K562 (cell line): Measurements from ENCODE around the gene DGCR8. TPM values are rescaled to one million over a fixed set of nuclear protein-coding genes. Genes with fewer than 3 reads are reported as not detected.

Experiments
- ATAC-seq: fragments of 200-7000 bp; cut with Tn5 transposase; 3 replicates; pipeline ENCODE4 v1.9.1; 2020; ENCODE audit warnings: moderate library complexity
- BruUV-seq: library from RNA; stranded (reverse); fragments of 400-500 nt; replicated peaks from 2 replicates; lab custom pipeline; 2021; lab: Mats Ljungman, UMichigan
- CTCF ChIA-PET: fragments of 300-600 bp; formaldehyde crosslinking; extraction: SDS; loops from one replicate; lab custom pipeline; 2021; ENCODE audit warnings: low intra/inter-chr PET ratio; lab: Yijun Ruan, JAX
- POLR2A ChIA-PET: fragments of 300-600, 350-650 bp; sonication (Branson Sonifier 250); formaldehyde crosslinking; extraction: SDS; loops from one replicate; lab custom pipeline; 2021; ENCODE audit warnings: antibody characterized with exemption, inconsistent platforms; lab: Yijun Ruan, JAX
- DNase-seq, 4 experiments: peaks; one replicate each; pipeline versions ENCODE4 v3.0.0 to v3.0.0-alpha.2; 2011 to 2018; ENCODE audit warnings: low spot score in 3 of 4, mixed read lengths in 3 of 4; ENCODE audit errors: extremely low read depth in 1 of 4
- FAIRE-seq: peaks from 2 replicates; lab custom pipeline; 2011; peaks lifted over from hg19 to GRCh38; lab: Jason Lieb, UNC
- H2AFZ ChIP-seq: 2 replicates; pipeline ENCODE4 v1.6.0; 2011; ENCODE audit warnings: low read depth, low read length, control low read depth, inconsistent platforms
- H3K27ac ChIP-seq: fragments of 200-600 bp; 3 replicates; pipeline ENCODE4 v1.8.0; 2011; ENCODE audit warnings: low read depth, mild to moderate bottlenecking, control low read depth, inconsistent platforms, low read length, moderate library complexity, mixed read lengths; ENCODE audit errors: extremely low read depth
- H3K27me3 ChIP-seq, 2 experiments: fragments of 300-600 bp in 1 of 2; 2 replicates in 1 of 2; 3 replicates in 1 of 2; pipeline versions ENCODE4 v1.6.0 to v1.8.0; 2011; ENCODE audit warnings: inconsistent platforms in 2 of 2, low read length in 2 of 2, mild to moderate bottlenecking in 1 of 2, mixed read lengths in 1 of 2, moderate library complexity in 1 of 2; ENCODE audit not compliant: control insufficient read depth in 2 of 2, insufficient read depth in 2 of 2
- H3K36me3 ChIP-seq: fragments of 300-600 bp; 3 replicates; pipeline ENCODE4 v1.8.0; 2011; ENCODE audit warnings: mild to moderate bottlenecking, low read length, inconsistent platforms; ENCODE audit not compliant: control insufficient read depth, insufficient read depth
- H3K4me1 ChIP-seq, 2 experiments: fragments of 200-600 bp in 1 of 2; replicated peaks in 1 of 2; 2 replicates in 1 of 2; 3 replicates in 1 of 2; pipeline versions ENCODE4 v1.5.1 to v1.8.0; 2011; ENCODE audit warnings: inconsistent platforms in 2 of 2, low read length in 2 of 2, mild to moderate bottlenecking in 1 of 2, mixed read lengths in 1 of 2, moderate library complexity in 1 of 2; ENCODE audit not compliant: control insufficient read depth in 2 of 2, insufficient read depth in 2 of 2
- H3K4me2 ChIP-seq: 2 replicates; pipeline ENCODE4 v1.6.1; 2011; ENCODE audit warnings: low read length, control low read depth, inconsistent platforms, mixed read lengths; ENCODE audit not compliant: insufficient read depth
- H3K4me3 ChIP-seq: fragments of 200-600 bp; sonication (generic), shearing (Covaris generic); 2 replicates; pipeline ENCODE4 v1.5.1; 2016; ENCODE audit warnings: control low read depth, inconsistent platforms
- H3K79me2 ChIP-seq: fragments of 200-600 bp; 3 replicates; pipeline ENCODE4 v1.8.0; 2011; ENCODE audit warnings: low read length, inconsistent platforms; ENCODE audit not compliant: control insufficient read depth, insufficient read depth
- H3K9ac ChIP-seq, 2 experiments: 2 replicates each; pipeline versions ENCODE4 v1.6.0 to v1.6.1; 2011; ENCODE audit warnings: low read depth in 2 of 2, low read length in 2 of 2, control low read depth in 1 of 2, inconsistent platforms in 1 of 2, mild to moderate bottlenecking in 1 of 2, mixed read lengths in 1 of 2; ENCODE audit not compliant: insufficient read depth in 1 of 2
- H3K9me1 ChIP-seq: one replicate; pipeline ENCODE4 v1.6.0; 2011; ENCODE audit warnings: inconsistent platforms, mild to moderate bottlenecking, low read length, moderate library complexity; ENCODE audit not compliant: control insufficient read depth, insufficient read depth
- H3K9me3 ChIP-seq: replicated peaks from 2 replicates; pipeline ENCODE4 v1.5.1; 2011; ENCODE audit warnings: low read depth, low read length, inconsistent platforms; ENCODE audit not compliant: control insufficient read depth, insufficient read depth
- H4K20me1 ChIP-seq: replicated peaks from 2 replicates; pipeline ENCODE4 v1.6.1; 2011; ENCODE audit warnings: low read length, inconsistent platforms, mixed read lengths; ENCODE audit not compliant: control insufficient read depth, insufficient read depth
- BRCA1 ChIP-seq, 2 experiments: fragments of 450-650 bp in 1 of 2; sonication (generic) in 1 of 2; formaldehyde crosslinking in 1 of 2; IDR thresholded peaks; 2 replicates each; pipeline versions ENCODE4 v1.5.0 to v1.6.1; 2017 to 2020; ENCODE audit warnings: mild to moderate bottlenecking in 1 of 2, missing genetic modification reagents in 1 of 2
- CBFB ChIP-seq: sonication (generic); formaldehyde crosslinking; IDR thresholded peaks from 2 replicates; pipeline ENCODE4 v1.4.0; 2020; ENCODE audit warnings: mild to moderate bottlenecking, missing genetic modification reagents
- CHCHD3 ChIP-seq: fragments of 250-450 bp; sonication (Bioruptor Pico); IDR thresholded peaks from 2 replicates; pipeline ENCODE4 v2.1.2; 2022; ENCODE audit warnings: mild to moderate bottlenecking
- ESRRB ChIP-seq: fragments of 250-450 bp; sonication (Bioruptor Pico); IDR thresholded peaks from 2 replicates; pipeline ENCODE4 v1.5.0; 2020; ENCODE audit warnings: mild to moderate bottlenecking, moderate library complexity, borderline replicate concordance
- RB1 ChIP-seq: fragments of 450-650 bp; IDR thresholded peaks from 2 replicates; pipeline ENCODE4 v1.6.1; 2017; ENCODE audit warnings: low read depth, mild to moderate bottlenecking
- SMAD1 ChIP-seq: fragments of 150-350 bp; IDR thresholded peaks from 2 replicates; pipeline ENCODE4 v1.6.1; 2014; ENCODE audit warnings: low read length, low read depth; ENCODE audit not compliant: partially characterized antibody
- STAG1 ChIP-seq: sonication (generic); formaldehyde crosslinking; IDR thresholded peaks from 2 replicates; pipeline ENCODE4 v1.5.0; 2020; ENCODE audit warnings: missing genetic modification reagents, borderline replicate concordance
- STAT5B ChIP-seq: fragments of 250-450 bp; sonication (Bioruptor Pico); IDR thresholded peaks from 2 replicates; pipeline ENCODE4 v1.8.0; 2021; ENCODE audit warnings: mild to moderate bottlenecking, inconsistent platforms
- TAF9B ChIP-seq: fragments of 450-650 bp; IDR thresholded peaks from 2 replicates; pipeline ENCODE4 v1.6.1; 2018; ENCODE audit warnings: mild to moderate bottlenecking; ENCODE audit not compliant: partially characterized antibody
- YY1 ChIP-seq, 3 experiments: IDR thresholded peaks; 2 replicates each; pipeline ENCODE4 v1.6.1; 2011; ENCODE audit warnings: low read length in 2 of 3, mild to moderate bottlenecking in 2 of 3, moderate library complexity in 2 of 3, borderline replicate concordance in 1 of 3, control low read depth in 1 of 3, low read depth in 1 of 3; ENCODE audit not compliant: insufficient read depth in 3 of 3, insufficient replicate concordance in 2 of 3, control insufficient read depth in 1 of 3, insufficient read length in 1 of 3; ENCODE audit errors: extremely low read depth in 1 of 3
- ZBTB7A ChIP-seq: IDR thresholded peaks from 2 replicates; pipeline ENCODE4 v1.6.1; 2011; ENCODE audit warnings: low read depth, mild to moderate bottlenecking, low read length, moderate library complexity, borderline replicate concordance; ENCODE audit not compliant: control insufficient read depth
- ZNF143 ChIP-seq: sonication (generic); formaldehyde crosslinking; IDR thresholded peaks from 2 replicates; pipeline ENCODE4 v1.9.0; 2022; ENCODE audit warnings: mild to moderate bottlenecking, missing genetic modification reagents
- ZNF184 ChIP-seq: sonication (generic); formaldehyde crosslinking; IDR thresholded peaks from 2 replicates; pipeline ENCODE4 v1.5.0; 2020; ENCODE audit warnings: missing genetic modification reagents
- WGBS: fragments of 100-300 bp; shearing (Covaris generic); methylation state at CpG from one replicate; pipeline ENCODE4 v1.1.6; 2016; ENCODE audit warnings: low coverage, mixed read lengths; ENCODE audit not compliant: insufficient coverage; ENCODE audit errors: missing lambda C conversion rate; 5-methylcytosine and 5-hydroxymethylcytosine counted together
- in situ Hi-C: fragments of 300-500 bp; cut with MboI; formaldehyde crosslinking; loops from 4 replicates; pipeline ENCODE4 v1.15.0; 2018; ENCODE audit warnings: inconsistent platforms, mixed read lengths
- intact Hi-C: fragments of 100-400 bp; cut with micrococcal nuclease; formaldehyde crosslinking; loops from 2 replicates; pipeline ENCODE4 v1.14.2; 2022
- polyA plus RNA-seq, 8 experiments: library from polyadenylated mRNA; depleted of rRNA in 4 of 8; stranded (reverse) in 5 of 8; unstranded in 3 of 8; fragments of >200 nt; fragmentation: Nextera tagmentation in 2 of 8; fragmentation: Illumina TruSeq in 1 of 8; extraction: Ambion mirVana in 2 of 8; extraction: Trizol in 1 of 8; gene quantifications; 2 replicates each; pipeline versions ENCODE4 v1.2.1 to v1.2.3, GENCODE V29; 2011 to 2014; ENCODE audit warnings: inconsistent platforms in 1 of 8, missing spikeins in 1 of 8
- total RNA-seq, 7 experiments: library from RNA; depleted of rRNA in 6 of 7; stranded (reverse); fragments of >200 nt in 6 of 7; fragmentation: Illumina TruSeq in 2 of 7; extraction: Trizol in 2 of 7; gene quantifications; 2 replicates each; pipeline versions ENCODE4 v1.2.1 to v1.2.3, GENCODE V29; 2011 to 2021; ENCODE audit warnings: low replicate concordance in 1 of 7
- TF ChIP-seq, protein P1 (sequence below): sonication (generic); formaldehyde crosslinking; IDR thresholded peaks from 2 replicates; pipeline ENCODE4 v1.9.0; 2022; ENCODE audit warnings: mild to moderate bottlenecking, missing genetic modification reagents
- TF ChIP-seq, protein P2 (sequence below): IDR thresholded peaks from 2 replicates; pipeline ENCODE4 v1.6.1; 2011; ENCODE audit warnings: borderline replicate concordance, low read depth, mild to moderate bottlenecking, moderate library complexity, low read length; ENCODE audit not compliant: insufficient read depth, poor library complexity, severe bottlenecking
- TF ChIP-seq, protein P3 (sequence below): sonication (generic); formaldehyde crosslinking; IDR thresholded peaks from 2 replicates; pipeline ENCODE4 v1.8.1; 2022; ENCODE audit warnings: missing genetic modification reagents

The DGCR8 gene
- total and polyA plus RNA-seq, 9 of the 15 experiments (the other 6 are each of a cell fraction or from before 2014, with no cell fraction given) = 5.9 to 144 (median 80.1) TPM

DNA sequence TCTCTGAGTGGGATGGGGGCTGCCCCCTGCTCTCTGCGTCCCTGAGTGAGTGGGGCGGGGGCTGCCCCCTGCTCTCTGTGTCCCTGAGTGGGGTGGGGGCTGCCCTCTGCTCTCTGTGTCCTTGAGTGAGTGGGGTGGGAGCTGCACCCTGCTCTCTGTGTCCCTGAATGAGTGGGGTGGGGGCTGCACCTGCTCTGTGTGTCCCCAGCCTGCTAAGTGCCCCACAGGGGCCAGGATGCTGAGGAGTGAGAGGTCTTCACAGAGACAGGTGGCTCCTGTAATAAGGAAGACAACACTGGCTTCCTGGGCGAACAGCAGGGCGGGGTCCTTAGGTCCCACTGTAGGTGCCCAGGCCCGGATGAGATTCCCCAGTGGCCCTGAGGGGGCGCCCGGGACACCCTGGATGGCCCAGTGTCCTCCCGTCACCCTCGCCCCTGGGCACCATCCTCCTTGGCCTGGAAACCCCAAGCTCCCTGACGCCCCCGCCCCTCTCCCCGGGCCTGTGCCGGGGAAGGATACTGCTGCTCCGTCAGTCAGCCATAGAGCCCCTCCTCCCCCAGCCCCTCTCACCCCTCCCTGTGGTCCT is 74.7 kb downstream of the DGCR8 start:
- no peak overlapping the region for H2AFZ ChIP-seq
- peaks cover 45% of the 10 kb centered on the region for H4K20me1 ChIP-seq
- ChIA-PET POLR2A (interaction anchor here (1.3 to 1.6 kb wide), 2 partner anchors 34 to 105 kb away, joined by 3 to 5 read pairs; no protein-coding TSS in a partner anchor), CTCF (interaction anchor here (1.0 to 5.5 kb wide), 3 partner anchors 114 to 302 kb away, joined by 3 to 126 read pairs (median 62); partner anchors contain the start of gene RTN4R)
- H3K4me3 ChIP-seq = no peak overlapping the region
- H3K9me1 ChIP-seq = no peaks in the 10 kb centered on the region
- 10% methylated on average over 14 of the region's 14 CpGs for WGBS
- DNase-seq (peak; percentile 59 to 80 (median 76)), ATAC-seq (peak; percentile 58), FAIRE-seq (no peak)
- H3K79me2 ChIP-seq = no peaks in the 10 kb centered on the region
- no peaks in the 10 kb centered on the region for H3K36me3 ChIP-seq
- H3K27ac ChIP-seq = no peak overlapping the region
- H3K9ac ChIP-seq = 0 out of 4 replicates have a peak overlapping the region, but pooled peaks of 1 of the 2 experiments have one; percentile 10
- no peaks in the 10 kb centered on the region for H3K9me3 ChIP-seq
- H3K27me3 ChIP-seq = peaks cover 30 to 67% of the 10 kb centered on the region in 2 experiments; a peak in 4 of 5 replicates
- intact Hi-C loops = loop anchor here (5.0 to 10.0 kb wide), 2 partner anchors 38 to 260 kb away; no protein-coding TSS in a partner anchor
- in situ Hi-C loops = loop anchor here (5.0 to 25.0 kb wide), 3 partner anchors 138 to 533 kb away; no protein-coding TSS in a partner anchor
- peaks cover 0 to 77% of the 10 kb centered on the region in 2 experiments; a peak in 2 of 5 replicates for H3K4me1 ChIP-seq
- BruUV-seq = no TSS peak
- no peak overlapping the region for H3K4me2 ChIP-seq
- TF ChIP-seq YY1 (IDR thresholded peaks at IDR 0.05; ENCODE audit: borderline replicate concordance in 1 of 3, control insufficient read depth in 1 of 3, extremely low read depth in 1 of 3, insufficient read depth in 3 of 3, insufficient read length in 1 of 3, insufficient replicate concordance in 2 of 3, low read depth in 1 of 3, low read length in 2 of 3) (peak in 1 of 3 experiments; percentile 19), ZNF184 (CRISPR knock-in tag) (no peak), ZNF143 (0 out of 2 replicates have a peak, but pooled peaks have one; percentile 21), STAG1 (CRISPR knock-in tag) (0 out of 2 replicates have a peak, but pooled peaks have one; percentile 52), ZBTB7A (peak; percentile 28; the same call in 1 of the 2 replicates), CHCHD3 (CRISPR knock-in tag) (no peak), ESRRB (no peak), STAT5B (CRISPR knock-in tag) (no peak), SMAD1 (no peak), CBFB (CRISPR knock-in tag) (peak; percentile 73; the same call in 1 of the 2 replicates), RB1 (no peak), TAF9B (no peak), BRCA1 (IDR thresholded peaks at IDR 0.05) (no peak), BRCA1 (CRISPR knock-in tag; IDR thresholded peaks at IDR 0.05) (0 out of 2 replicates have a peak, but pooled peaks have one; percentile 54)
- TF ChIP-seq, protein P1, sequence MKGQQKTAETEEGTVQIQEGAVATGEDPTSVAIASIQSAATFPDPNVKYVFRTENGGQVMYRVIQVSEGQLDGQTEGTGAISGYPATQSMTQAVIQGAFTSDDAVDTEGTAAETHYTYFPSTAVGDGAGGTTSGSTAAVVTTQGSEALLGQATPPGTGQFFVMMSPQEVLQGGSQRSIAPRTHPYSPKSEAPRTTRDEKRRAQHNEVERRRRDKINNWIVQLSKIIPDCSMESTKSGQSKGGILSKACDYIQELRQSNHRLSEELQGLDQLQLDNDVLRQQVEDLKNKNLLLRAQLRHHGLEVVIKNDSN (CRISPR knock-in tag) = 0 out of 2 replicates have a peak, but pooled peaks have one; percentile 38
- TF ChIP-seq, protein P2, sequence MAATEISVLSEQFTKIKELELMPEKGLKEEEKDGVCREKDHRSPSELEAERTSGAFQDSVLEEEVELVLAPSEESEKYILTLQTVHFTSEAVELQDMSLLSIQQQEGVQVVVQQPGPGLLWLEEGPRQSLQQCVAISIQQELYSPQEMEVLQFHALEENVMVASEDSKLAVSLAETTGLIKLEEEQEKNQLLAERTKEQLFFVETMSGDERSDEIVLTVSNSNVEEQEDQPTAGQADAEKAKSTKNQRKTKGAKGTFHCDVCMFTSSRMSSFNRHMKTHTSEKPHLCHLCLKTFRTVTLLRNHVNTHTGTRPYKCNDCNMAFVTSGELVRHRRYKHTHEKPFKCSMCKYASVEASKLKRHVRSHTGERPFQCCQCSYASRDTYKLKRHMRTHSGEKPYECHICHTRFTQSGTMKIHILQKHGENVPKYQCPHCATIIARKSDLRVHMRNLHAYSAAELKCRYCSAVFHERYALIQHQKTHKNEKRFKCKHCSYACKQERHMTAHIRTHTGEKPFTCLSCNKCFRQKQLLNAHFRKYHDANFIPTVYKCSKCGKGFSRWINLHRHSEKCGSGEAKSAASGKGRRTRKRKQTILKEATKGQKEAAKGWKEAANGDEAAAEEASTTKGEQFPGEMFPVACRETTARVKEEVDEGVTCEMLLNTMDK = peak; percentile 58
- TF ChIP-seq, protein P3, sequence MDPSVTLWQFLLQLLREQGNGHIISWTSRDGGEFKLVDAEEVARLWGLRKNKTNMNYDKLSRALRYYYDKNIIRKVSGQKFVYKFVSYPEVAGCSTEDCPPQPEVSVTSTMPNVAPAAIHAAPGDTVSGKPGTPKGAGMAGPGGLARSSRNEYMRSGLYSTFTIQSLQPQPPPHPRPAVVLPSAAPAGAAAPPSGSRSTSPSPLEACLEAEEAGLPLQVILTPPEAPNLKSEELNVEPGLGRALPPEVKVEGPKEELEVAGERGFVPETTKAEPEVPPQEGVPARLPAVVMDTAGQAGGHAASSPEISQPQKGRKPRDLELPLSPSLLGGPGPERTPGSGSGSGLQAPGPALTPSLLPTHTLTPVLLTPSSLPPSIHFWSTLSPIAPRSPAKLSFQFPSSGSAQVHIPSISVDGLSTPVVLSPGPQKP (CRISPR knock-in tag) = no peak
